ENCODE results near the gene BANF1.
A peak's percentile ranks its signal among the peaks of the same experiment; 100 is the strongest.
"Not testable (repeated sequence)": the region's sequence is repeated elsewhere in the genome, so short reads cannot be mapped to it uniquely, and the experiment has no call there.

Gene BANF1

GRCh38 chr11:65978391-65979238 is 23.7 kb upstream of the BANF1 start:
- no peak for DNase-seq

DNA sequence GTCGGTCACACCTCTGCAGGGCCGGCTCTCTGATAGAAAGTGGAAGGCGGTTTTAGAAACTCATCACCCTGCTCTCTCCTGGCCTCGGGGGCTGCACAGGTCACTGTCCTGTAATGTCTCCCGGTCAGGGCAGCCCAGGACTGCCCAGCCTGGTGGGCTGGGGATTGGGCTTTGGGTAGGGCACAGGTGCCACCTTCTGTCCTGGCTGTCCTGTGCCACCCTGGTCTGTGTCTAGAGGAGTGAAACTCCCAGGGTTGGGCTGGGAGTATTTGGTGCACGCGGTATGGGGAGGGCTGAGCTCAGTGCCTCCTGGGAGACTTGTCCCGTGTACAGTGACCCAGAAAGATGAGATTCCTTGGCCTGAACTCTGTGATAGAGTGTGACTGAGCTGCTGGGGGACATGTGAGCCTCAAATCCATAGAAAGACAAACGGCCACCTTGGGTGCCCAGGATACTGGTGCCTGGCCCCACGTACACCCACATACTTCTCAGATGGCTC is 23.0 kb upstream of the BANF1 start:
- no peak for DNase-seq

DNA sequence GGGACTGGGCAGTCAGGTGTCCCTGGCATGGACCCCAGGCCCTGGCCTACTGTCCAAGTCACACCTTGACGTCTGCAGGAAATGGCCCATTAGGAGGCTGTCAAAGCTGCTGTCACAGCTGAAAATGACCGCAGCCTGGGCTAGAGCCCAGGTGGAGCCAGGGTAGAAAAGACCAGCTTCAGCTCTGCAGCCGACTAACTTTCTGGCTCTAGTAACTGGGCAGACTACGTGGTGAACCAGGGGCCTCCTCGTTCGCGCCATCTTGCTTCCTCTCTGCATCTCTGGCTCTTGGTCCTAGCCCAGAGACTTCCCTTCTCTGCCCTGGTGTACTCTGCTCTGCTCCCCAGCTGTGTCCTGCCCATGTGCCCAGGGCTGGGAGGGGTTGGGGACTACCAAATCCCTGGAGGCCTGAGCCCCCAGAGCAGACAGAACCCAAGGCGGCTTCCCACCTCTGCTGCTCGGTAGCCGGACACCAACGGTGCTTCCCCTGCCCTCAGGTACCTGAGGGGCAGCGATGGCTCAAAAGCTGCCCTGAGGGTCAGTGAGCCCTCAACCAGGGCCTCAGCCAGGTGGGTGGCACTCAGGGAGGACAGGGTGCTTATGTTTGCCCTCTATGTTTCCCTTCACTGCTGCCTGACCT is 21.1 kb upstream of the BANF1 start:
- DNase-seq: no peak

DNA sequence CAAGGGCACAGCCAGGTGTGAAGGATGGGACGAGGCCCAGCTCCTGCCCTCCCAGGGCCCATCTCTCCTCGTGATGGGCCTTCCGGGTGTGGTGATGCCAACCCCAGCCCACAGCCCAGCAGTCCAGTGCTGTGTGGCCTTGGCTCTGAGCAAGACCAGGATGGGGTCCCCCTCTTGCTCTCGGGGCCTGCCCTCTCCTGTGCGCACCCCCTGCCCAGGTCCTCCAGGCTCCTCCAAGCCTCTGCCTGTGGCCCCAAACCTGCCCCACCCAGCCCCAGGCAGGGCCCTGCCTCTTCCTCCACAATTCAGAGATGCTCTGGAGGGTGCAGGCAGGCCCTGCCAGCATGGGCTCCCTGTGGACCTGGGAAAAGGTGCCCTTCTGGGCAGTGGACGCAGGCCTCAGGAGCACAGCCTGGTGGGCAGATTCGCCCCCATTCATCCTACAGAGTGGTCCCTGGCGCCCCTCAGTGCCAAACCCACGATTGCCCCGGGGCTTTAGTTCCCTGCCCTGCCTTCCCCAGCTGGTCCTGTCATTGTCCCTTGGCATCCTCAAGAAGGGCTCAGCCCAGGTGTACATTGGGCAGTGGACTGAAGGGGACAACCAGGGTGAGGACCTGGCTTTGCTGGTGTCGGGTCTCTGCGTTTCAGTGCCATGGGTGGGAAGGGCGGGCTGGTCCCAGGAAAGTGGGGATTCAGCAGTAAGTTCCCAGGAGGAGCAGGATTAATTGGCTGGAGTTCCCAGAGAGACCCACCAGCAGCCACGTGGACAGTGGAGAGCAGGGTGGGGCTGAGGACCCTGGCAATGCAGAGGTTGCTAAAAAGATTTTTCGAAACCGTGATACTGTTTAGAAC is 20.1 kb upstream of the BANF1 start:
- no peak for DNase-seq

DNA sequence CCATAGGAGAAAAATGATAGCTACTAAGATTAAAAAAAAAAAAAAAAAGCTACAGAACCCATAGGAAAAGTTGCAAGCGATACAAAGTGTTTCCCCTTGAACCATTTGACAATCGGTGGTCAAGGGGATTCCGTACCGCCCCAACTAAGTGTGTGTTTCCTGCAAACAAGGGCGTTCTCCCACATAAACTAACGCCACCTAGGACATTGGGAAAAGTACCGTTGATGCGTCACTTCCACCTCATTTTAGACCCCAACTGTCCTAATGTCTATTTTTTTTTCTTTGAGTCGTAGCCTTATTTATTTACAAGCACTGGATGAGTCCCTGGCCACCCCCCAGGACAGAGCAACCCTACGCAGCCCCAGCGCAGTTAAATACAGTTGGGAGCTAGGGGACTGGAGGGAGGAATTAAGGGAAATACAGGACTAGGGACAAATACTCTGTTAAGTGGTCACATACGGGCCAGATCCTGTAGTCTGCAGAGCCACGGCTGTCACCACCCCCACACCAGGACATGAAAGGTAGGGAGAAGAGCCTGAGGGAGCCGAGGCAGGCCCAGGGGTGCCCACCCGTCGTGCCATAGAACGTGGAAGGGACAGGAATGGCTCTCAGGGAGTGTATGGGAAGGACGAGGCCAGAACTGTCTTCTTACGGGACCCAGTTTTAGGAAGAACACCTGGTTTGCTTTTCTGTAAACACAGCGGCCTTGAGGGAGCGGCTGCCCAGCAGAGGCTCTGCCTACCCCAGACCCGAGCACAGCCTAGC is 19.3 kb upstream of the BANF1 start:
- no peak for DNase-seq

DNA sequence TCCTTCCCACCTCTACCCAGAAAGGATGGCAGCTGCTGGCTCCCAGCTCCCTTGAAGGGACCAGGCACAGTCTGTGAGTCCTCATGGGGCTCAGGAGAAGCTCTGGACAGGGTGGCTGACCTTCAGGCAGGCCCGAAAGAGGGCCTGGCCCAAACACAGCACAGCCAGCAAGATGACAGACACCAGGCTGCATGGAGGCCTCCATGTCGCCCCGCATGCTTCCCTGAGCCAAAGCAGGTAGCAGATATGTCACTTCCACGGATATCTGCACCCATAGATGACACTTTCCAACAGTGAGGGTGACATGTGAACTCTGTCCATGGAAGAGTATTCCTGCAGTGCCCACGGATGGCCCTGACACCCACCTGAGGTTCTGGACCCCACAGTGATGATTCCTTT is 18.7 kb upstream of the BANF1 start:
- DNase-seq: no peak

GRCh38 chr11:65987336-65987735 is 15.0 kb upstream of the BANF1 start:
- DNase-seq: no peak

- peak; percentile 85 for DNase-seq
Observed at GRCh38 chr11:65988791-65989592, 13.3 kb upstream of the BANF1 start.

GRCh38 chr11:65992056-65992455 is 10.2 kb upstream of the BANF1 start:
- no peak for DNase-seq

DNA sequence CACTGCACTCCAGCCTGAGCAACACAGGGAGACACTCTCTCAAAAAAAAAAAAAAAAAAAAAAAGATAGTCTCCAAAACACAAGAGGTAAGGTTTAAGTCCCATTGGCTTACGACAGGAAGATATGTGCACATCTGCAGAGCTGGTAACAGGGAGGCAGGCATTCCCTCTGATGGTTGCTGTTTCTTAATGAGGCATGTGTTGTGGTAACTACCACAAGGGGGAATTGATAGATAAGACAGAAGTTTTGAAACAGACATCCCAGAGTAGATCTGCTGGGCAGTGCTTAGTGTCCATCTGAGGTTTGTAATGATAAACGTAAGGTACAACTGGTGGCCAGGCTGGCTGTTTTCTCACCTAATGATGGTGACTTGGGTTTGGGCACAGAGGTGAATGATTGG is 5.0 kb upstream of the BANF1 start:
- DNase-seq: no peak

DNA sequence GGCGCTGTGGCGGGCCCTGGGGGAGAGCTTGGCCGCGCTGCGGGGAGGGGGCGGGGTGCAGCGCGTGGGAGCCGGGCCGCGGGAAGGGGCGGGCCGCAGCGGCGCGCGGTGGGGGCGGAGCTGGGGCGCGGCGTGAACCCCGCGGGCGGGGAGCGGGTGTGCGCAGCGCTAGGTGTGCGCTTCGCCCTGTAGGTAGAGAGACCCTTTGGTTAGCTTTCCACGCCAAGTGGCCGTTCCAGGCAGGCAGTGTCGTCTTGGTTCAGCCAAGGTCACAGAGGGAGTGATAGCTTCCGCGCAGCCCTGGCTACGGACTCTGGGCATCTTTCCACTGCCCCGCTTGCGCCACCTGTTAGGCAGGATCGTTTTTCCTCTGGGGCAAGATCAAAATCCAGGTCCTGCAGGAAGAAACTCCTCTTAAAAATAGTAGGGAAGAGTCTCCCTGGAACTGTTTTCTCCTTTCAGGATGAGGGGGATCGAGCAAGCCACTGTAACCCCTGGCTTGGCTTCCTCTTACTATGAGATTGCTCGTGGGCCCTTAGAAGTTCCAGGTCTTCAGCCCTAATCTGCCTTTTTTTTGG is 434 bp downstream of the BANF1 start:
- no peak for DNase-seq

- DNase-seq: no peak
Observed at GRCh38 chr11:66003291-66003690, 988 bp downstream of the BANF1 start.

- DNase-seq: no peak
Observed at GRCh38 chr11:66004186-66004585, 1.9 kb downstream of the BANF1 start.

DNA sequence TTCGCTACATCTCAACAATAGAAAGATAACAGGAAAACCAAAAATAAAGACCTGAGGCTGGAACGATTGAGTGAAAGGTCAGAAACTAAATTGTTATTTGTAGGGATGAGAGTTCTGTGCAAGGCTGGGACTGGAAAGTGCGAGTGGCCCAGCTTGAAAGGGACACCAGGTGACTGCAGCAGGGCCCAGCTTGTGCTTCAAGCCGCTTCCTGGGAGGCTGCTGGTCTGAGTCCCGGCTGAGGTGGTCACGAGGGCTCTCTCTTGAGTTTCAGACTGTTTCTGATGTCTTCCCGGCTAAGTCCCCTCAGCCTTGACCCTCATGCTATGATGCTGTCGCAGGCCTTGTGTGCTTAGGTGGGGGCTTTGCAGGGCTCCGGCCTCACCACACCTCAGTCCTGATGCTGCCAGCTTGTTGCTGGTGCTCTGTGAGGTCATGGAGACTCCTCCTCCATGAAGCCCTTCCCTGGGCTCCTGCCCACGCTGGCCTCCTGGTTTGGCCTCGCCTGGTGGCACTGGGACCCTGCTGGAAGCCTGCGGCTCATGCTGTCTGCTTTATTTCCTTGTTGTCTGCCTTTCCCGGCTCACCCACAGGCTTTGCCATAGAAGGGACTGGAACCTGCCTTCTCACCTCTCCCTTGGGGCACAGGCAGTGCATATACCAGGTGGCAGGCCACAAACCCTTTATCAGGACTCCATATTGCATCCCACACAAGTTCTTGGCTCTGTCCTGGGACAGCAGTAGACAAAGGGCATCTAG is 4.0 kb downstream of the BANF1 start:
- no peak for DNase-seq

- DNase-seq: no peak
Observed at GRCh38 chr11:66006891-66007176, 4.5 kb downstream of the BANF1 start.

- no peak for DNase-seq
Observed at GRCh38 chr11:66007201-66007634, 4.9 kb downstream of the BANF1 start.

DNA sequence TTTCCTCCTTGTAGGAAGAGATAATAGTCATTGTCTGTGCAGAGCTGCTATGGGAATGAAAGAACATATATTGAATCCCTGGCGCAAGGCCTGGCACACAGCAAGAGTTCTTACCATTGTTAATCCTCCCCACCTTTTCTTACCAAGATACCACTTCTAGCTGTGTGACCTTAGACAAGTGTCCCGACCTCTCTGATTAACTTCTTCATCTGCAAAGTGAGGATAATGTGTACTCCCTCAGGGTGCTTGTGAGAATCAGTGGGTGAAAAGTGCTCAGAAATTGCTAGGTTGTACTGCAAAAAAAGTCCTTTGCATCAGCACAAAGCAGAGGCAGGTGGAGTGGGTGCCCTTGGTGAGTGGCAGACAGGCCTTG is 5.8 kb downstream of the BANF1 start:
- DNase-seq: no peak

DNA sequence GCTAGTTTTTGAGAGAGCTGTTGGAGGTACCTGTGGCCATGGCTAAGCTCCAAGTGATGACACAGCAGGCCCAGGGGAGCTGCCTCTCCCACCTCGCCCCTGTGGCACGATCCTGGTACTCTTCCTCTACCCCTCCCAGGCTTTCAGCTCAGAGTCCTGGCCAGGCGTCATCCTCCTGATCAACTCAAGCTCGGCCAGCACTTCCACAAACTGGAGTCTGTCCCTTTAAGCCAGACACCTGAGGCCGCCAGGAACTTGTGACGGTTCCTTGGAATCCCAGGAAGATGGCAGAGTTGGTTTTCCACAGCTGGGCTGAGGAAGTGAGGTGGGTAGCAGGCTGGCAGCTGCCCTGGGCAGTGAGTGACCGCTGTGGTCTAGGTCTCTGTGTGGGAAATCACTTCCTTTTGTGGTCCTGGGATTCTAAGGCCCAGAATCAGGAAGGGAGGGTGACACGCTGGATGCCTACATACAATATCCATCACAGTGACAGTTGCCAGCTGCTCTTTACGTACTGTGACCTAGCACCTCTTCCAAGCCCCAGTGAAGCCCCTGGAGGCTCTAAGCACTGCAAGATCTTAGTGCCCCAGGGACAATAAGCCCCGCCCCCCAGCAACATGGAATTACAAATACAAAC is 6.3 kb downstream of the BANF1 start:
- DNase-seq: no peak

DNA sequence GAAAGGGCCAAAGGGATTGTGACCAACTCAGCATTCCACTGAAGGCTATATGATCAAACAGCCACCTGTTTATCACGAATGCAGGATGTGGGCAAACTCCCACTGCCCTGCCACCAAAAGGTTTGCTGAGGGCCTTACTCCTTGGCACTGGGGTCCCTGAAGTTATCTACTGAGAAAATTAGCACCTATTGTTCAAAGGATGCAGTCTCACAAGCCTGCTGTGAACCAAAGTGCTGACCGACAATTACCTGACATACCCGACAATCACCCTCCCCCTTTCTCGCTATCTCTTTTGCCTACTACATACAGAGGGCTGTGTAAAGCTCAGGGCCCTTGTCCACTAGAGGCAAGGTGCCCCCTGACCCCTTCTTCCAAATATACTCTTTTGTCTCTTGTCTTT is 7.7 kb downstream of the BANF1 start:
- DNase-seq: not testable (repeated sequence)

DNA sequence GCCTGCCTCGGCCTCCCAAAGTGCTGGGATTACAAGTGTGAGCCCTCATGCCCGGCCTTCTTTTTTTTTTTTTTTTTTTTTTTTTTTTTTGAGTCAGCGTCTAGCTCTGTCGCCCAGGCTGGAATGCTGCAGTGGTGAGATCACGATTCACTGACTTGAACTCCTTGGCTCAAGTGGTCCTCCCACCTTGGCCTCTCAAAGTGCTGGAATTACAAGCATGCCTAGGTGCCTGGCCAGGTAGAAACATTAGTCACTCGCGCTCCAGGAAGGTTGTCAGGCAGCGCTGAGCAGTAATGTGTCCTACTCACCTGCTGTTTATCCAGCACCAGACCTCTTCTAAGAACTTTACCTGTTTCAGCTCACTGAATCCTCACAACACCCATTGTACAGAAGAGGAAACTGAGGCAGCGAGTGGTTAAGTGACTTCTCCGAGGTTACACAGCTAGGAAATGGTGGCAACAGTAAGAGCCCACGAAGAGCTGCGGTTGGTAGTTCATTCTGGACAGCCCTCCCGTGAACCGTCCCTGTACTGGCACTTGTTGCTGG is 9.0 kb downstream of the BANF1 start:
- DNase-seq: no peak
